Left ventricle myocardium inferior (tissue), 1 donor: ENCODE measurements around the gene DPF3. TPM values are rescaled to one million over a fixed set of nuclear protein-coding genes. Genes with fewer than 3 reads are reported as not detected.

Source experiments
- DNase-seq: peaks from one replicate; pipeline ENCODE4 v3.0.0-alpha.2; 2020
- H3K27ac ChIP-seq: fragments of 200-600 bp; replicated peaks from 2 replicates; pipeline ENCODE4 v1.8.0; 2021
- H3K27me3 ChIP-seq: fragments of 200-600 bp; 2 replicates; pipeline ENCODE4 v1.8.0; 2021; ENCODE audit warnings: low read depth
- H3K36me3 ChIP-seq: fragments of 200-600 bp; 2 replicates; pipeline ENCODE4 v1.8.0; 2021
- H3K4me1 ChIP-seq: fragments of 200-600 bp; 2 replicates; pipeline ENCODE4 v1.8.0; 2021
- H3K4me3 ChIP-seq: fragments of 200-600 bp; 2 replicates; pipeline ENCODE4 v1.8.0; 2021; ENCODE audit warnings: mild to moderate bottlenecking, moderate library complexity
- H3K9me3 ChIP-seq: fragments of 200-600 bp; replicated peaks from 2 replicates; pipeline ENCODE4 v1.8.0; 2021
- intact Hi-C: fragments of 100-400 bp; cut with micrococcal nuclease; formaldehyde crosslinking; loops from one replicate; pipeline ENCODE4 v1.11.0; 2022
- total RNA-seq: library from RNA; stranded (reverse); fragmentation: NEBNext Ultra II Directional; extraction: Animal tissue kit (Norgen Biotek cat#: 25700); gene quantifications from one replicate; pipeline ENCODE4 v1.2.1, GENCODE V29; 2021
- TF ChIP-seq, protein P1 (sequence below): fragments of 200-600 bp; IDR thresholded peaks from 2 replicates; pipeline ENCODE4 v1.8.0; 2021; ENCODE audit warnings: antibody characterized with exemption, mild to moderate bottlenecking, borderline replicate concordance
- donor health status: DM: no; HTN: yes; CAD: no; lungs with severe emphysema.

Gene DPF3
- total RNA-seq, 1 donor from 2014 or later: 37.7 TPM

DNA sequence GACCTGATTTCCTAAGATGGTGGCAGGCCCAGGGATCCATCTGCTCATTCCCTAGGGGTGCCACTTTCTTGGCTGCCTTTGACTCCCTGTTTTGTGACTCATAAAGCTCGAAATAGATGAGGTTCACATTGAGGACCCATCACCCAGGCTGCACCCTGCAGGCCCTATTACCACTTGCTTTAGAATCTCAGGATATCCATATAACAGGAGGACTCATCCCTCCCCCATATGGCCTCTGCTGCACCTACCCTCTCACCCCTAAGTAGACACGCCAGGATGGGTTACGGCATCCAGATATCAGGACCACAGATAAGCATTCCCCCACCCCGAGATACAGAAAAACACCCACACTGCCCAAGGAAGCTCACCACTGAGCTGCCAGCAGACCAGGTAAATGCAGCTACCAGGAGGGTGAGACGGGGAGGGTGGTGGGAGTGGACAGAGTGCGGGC lies 155.7 kb downstream of the DPF3 start:
- no peak for DNase-seq
- H3K4me3 ChIP-seq: no peak overlapping the region
- no peak overlapping the region for H3K27ac ChIP-seq
- H3K4me1 ChIP-seq: peaks cover 63% of the 10 kb centered on the region
- H3K27me3 ChIP-seq: no peaks in the 10 kb centered on the region
- H3K9me3 ChIP-seq: no peaks in the 10 kb centered on the region
- TF ChIP-seq, protein P1, sequence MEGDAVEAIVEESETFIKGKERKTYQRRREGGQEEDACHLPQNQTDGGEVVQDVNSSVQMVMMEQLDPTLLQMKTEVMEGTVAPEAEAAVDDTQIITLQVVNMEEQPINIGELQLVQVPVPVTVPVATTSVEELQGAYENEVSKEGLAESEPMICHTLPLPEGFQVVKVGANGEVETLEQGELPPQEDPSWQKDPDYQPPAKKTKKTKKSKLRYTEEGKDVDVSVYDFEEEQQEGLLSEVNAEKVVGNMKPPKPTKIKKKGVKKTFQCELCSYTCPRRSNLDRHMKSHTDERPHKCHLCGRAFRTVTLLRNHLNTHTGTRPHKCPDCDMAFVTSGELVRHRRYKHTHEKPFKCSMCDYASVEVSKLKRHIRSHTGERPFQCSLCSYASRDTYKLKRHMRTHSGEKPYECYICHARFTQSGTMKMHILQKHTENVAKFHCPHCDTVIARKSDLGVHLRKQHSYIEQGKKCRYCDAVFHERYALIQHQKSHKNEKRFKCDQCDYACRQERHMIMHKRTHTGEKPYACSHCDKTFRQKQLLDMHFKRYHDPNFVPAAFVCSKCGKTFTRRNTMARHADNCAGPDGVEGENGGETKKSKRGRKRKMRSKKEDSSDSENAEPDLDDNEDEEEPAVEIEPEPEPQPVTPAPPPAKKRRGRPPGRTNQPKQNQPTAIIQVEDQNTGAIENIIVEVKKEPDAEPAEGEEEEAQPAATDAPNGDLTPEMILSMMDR: no peak
- intact Hi-C loops: no loop called here
- H3K36me3 ChIP-seq: no peaks in the 10 kb centered on the region

- H3K4me1 ChIP-seq: peaks cover 57% of the 10 kb centered on the region
- TF ChIP-seq, protein P1: no peak
- no peaks in the 10 kb centered on the region for H3K27me3 ChIP-seq
- no peaks in the 10 kb centered on the region for H3K36me3 ChIP-seq
- H3K27ac ChIP-seq: no peak overlapping the region
- intact Hi-C loops: no loop called here
- no peak for DNase-seq
- no peaks in the 10 kb centered on the region for H3K9me3 ChIP-seq
- H3K4me3 ChIP-seq: no peak overlapping the region
Measured at GRCh38 chr14:72737560-72737943, 156.3 kb downstream of the DPF3 start.

DNA sequence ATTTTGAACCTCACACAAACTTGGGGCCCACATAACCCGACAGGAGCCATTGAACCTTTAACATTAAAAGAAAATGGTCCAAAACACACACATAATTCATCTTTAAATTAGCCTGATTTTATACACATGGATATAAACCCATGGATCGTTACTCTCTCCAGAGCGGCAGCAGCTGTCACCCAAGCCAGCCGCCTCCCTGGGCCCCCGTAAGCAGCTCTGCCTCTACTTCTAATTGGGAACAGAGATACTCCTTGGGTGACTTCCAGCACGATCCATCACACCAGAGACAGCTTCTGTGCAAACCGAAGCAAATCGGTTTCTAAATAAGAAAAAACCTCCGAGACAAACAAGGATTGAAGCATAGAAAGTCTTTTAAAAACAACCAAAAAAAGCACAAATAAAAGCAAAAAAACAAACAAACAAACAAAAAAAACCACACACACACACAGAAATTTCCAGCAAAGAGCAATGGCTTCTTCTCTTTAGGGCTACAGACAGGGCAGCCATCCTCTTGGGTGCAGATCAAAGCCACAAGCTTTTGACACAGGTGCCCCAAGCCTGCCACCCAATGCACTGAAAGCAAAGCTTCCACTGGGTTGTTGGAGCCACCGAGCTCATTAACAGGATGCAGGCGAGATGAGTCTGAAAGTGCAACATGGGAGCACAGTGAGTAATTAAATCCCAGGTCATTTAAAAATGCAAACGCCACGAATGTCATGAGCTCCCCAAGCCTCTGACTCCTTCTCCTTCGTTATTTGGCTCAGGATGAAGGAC lies 156.9 kb downstream of the DPF3 start:
- Histone ChIP-seq H3K9me3 (no peaks in the 10 kb centered on the region), H3K4me3 (no peak overlapping the region), H3K27me3 (no peaks in the 10 kb centered on the region), H3K27ac (no peak overlapping the region), H3K4me1 (peaks cover 51% of the 10 kb centered on the region), H3K36me3 (no peaks in the 10 kb centered on the region)
- intact Hi-C loops: no loop called here
- no peak for DNase-seq
- TF ChIP-seq, protein P1: no peak

GRCh38 chr14:72736308-72736707 lies 157.6 kb downstream of the DPF3 start:
- no peak for DNase-seq
- H3K4me1 ChIP-seq: peaks cover 45% of the 10 kb centered on the region
- intact Hi-C loops: no loop called here
- H3K27ac ChIP-seq: no peak overlapping the region
- H3K36me3 ChIP-seq: no peaks in the 10 kb centered on the region
- H3K27me3 ChIP-seq: no peaks in the 10 kb centered on the region
- no peak overlapping the region for H3K4me3 ChIP-seq
- TF ChIP-seq, protein P1: peak; percentile 41
- no peaks in the 10 kb centered on the region for H3K9me3 ChIP-seq

DNA sequence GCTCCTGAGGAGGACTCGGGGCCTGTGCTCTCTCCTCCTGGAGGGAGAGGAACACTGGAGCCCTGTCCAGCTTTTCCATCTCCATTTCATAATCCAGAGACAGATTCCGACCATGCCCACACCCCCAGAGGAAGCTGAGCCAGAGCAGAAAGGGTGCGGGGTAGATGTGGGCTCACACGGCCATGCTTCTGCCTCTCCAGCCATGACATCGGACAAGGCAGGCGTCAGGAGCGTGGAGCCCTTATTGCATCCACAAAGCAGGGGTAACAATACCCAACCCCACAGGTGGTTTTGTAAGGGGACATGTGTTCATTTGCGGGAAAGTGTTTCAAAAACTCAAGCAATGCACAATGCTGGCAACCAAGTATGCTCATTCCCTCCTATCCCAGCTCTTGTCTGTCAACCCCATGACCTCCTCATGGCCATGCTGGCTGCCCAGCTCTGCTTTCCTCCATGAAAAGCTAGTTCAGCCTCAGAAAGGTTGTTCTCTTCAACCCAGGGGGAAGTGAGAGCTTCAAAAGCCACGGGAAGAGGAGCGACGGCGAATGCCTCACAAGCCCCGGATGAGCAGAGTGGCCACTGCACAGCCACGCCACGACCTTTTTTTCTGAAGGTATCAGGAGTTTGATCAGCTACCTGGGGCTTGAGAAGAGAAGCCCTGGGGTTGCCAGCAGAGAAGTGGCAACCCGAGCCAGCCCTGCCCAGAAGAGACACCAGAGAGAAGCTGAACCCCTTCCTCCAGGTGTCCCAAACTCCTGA lies 161.7 kb downstream of the DPF3 start:
- TF ChIP-seq, protein P1: no peak
- DNase-seq: no peak
- intact Hi-C loops: no loop called here
- H3K27ac ChIP-seq: no peak overlapping the region
- H3K4me3 ChIP-seq: no peak overlapping the region
- H3K4me1 ChIP-seq: peaks cover 21% of the 10 kb centered on the region
- no peaks in the 10 kb centered on the region for H3K9me3 ChIP-seq
- peaks cover 6% of the 10 kb centered on the region for H3K36me3 ChIP-seq
- no peaks in the 10 kb centered on the region for H3K27me3 ChIP-seq
